ENCODE results near the gene ARPC1B.

DNA sequence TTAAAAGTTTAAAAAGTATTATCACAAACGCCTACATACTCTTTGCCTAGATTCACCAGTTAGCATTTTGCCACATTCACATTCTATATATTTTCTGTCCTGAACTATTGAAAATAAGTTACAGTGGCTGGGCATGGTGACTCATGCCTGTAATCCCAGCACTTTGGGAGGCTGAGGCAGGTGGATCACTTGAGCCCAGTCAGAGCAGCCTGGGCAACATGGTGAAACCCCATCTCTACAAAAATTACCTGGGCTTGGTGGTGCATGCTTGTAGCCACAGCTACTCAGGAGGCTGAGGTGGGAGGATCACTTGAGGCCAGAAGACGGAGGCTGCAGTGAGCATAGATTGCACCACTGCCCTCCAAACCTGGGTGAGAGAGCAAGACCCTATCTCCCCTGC, 43.5 kb upstream of the ARPC1B start:
- no peak for TF ChIP-seq EZH2 (IDR thresholded peaks at IDR 0.05; ENCODE audit: borderline replicate concordance, low read length)
- TF ChIP-seq, protein P1, sequence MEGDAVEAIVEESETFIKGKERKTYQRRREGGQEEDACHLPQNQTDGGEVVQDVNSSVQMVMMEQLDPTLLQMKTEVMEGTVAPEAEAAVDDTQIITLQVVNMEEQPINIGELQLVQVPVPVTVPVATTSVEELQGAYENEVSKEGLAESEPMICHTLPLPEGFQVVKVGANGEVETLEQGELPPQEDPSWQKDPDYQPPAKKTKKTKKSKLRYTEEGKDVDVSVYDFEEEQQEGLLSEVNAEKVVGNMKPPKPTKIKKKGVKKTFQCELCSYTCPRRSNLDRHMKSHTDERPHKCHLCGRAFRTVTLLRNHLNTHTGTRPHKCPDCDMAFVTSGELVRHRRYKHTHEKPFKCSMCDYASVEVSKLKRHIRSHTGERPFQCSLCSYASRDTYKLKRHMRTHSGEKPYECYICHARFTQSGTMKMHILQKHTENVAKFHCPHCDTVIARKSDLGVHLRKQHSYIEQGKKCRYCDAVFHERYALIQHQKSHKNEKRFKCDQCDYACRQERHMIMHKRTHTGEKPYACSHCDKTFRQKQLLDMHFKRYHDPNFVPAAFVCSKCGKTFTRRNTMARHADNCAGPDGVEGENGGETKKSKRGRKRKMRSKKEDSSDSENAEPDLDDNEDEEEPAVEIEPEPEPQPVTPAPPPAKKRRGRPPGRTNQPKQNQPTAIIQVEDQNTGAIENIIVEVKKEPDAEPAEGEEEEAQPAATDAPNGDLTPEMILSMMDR (IDR thresholded peaks at IDR 0.05; ENCODE audit: low read length), result no peak

Data from OCI-LY1 (cell line).